GM12872 (cell line): Measurements from ENCODE around the gene MBD3.

Source experiments
- TF ChIP-seq, protein P1 (sequence below): IDR thresholded peaks from 3 replicates; pipeline ENCODE4 v1.5.1; 2011; ENCODE audit warnings: low read depth, mild to moderate bottlenecking, low read length, moderate library complexity; ENCODE audit not compliant: insufficient read depth

The MBD3 gene

DNA sequence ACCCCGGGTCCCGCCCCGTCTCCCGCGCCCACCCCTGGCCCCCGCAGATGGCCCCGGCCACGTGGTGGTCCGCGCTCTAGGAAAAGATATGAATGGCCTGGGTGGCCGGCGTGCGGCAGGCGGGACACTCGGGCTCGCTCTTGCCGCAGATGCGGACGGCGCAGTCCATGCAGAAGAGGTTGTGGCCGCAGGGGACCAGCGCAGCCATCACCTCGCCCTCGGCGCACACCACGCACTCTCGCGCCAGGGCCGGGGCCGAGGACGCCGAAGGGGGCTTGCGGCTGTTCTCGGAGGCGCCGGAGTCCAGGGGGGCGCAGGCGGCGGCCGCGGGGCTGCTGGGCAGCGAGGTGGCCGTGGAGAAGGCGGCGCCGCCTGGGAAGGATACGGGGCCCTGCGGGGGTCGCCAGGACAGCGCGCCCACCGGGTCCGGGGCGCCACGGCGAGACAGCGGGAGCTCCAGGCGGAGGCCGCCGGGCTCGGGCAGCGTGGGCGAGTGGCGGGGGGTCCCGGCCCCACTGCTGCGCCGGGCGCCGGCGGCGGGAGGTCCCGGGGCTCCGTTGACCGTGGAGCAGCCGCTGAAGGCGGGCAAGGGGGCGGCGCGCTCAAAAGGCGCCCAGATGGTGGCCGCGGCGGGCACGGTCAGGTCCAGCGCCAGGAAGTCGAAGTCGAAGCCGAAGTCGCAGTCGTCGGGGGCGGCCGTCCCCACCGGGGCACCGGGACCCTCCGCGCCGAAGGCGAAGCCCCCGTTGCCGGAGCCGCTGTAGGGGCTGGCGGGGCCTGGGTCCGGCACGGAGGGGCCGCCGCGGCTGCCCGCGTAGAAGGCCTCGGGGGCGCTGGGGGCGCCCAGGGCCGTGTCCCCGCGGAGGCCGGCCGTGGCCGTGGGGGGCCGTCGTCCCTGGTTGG is 36.9 kb downstream of the MBD3 start:
- TF ChIP-seq, protein P1, sequence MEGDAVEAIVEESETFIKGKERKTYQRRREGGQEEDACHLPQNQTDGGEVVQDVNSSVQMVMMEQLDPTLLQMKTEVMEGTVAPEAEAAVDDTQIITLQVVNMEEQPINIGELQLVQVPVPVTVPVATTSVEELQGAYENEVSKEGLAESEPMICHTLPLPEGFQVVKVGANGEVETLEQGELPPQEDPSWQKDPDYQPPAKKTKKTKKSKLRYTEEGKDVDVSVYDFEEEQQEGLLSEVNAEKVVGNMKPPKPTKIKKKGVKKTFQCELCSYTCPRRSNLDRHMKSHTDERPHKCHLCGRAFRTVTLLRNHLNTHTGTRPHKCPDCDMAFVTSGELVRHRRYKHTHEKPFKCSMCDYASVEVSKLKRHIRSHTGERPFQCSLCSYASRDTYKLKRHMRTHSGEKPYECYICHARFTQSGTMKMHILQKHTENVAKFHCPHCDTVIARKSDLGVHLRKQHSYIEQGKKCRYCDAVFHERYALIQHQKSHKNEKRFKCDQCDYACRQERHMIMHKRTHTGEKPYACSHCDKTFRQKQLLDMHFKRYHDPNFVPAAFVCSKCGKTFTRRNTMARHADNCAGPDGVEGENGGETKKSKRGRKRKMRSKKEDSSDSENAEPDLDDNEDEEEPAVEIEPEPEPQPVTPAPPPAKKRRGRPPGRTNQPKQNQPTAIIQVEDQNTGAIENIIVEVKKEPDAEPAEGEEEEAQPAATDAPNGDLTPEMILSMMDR = no peak

DNA sequence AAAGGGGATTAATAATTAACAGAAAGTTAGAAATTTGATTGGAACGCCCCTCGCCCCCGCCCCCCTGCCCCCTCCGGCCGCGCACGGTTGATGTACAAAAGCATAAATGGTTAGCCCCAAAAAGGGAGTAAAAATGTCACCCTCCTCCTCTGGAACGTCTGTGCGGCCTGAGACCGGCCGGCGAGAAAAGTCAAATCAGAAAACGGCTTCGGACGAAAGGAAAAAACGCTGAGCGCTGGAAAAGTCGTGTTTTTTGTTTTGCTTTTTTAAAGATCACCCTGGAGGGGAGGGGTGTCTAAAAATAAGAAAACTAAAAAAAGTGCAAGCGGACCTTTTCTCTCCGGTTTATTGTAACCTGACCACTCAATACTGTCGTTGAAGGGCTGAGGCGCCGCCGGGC is 37.7 kb downstream of the MBD3 start:
- TF ChIP-seq, protein P1 = no peak

DNA sequence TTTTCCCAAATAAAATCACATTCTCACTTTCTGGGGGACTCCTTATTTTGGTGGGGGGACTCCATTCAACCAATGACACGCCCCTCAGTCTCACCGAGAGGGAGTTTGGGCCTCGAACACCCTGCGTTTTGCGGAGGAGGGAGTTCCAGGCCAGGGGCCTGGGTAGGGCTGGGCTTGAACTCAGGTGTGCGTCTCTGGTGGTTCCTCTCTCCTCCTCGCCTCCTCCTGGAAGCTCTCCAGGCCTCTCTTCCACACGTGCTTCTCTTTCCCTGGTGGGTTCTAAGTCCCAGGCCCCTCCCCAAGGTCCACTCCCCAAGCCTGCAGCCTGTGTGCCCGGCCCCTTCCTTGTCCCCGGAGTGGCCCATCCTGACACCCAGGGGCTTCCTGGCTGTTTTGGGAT is 39.2 kb downstream of the MBD3 start:
- TF ChIP-seq, protein P1 = no peak

DNA sequence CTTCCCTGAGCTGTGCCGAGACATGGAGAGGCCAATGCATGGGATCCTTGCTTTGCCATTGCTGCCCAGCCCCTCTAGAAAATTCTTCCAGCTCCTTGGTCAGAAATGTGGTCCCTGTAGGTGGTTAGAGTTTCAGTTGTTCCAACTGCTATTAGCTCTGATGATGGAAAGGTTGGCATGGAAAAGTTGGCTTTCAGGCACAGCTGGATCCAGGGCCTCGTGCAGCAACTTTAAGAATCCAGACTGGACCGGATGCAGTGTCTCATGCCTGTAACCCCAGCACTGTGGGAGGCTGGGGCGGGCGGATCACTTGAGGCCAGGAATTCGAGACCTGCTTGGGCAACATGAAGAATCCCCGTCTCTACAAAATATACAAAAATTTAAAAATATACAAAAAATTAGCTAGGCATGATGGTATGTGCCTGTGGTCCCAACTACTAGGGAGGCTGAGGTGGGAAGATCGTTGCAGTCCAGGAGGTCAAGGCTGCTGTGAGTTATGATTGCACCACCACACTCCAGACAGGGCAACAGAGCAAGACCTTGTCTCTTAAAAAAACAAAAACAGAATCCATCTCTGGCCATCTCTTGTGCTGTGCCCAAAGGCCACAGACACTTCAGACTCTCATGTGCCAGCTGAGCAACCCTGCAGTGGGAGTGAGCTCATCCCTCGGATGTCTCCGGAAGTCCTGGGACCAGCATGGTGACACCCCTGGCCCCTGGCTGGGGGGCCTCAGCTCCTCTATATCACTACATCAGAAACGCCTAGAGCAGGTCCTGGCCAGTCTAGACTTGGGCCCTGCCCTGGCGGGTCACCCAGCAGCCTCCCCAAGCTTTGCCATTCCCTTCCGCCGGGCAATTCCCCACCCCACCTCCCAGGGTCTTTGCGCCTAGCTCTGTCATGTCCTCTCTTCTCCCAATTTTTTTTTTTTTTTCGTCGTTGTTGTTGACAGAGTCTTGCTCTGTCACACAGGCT is 41.3 kb downstream of the MBD3 start:
- TF ChIP-seq, protein P1 = no peak

DNA sequence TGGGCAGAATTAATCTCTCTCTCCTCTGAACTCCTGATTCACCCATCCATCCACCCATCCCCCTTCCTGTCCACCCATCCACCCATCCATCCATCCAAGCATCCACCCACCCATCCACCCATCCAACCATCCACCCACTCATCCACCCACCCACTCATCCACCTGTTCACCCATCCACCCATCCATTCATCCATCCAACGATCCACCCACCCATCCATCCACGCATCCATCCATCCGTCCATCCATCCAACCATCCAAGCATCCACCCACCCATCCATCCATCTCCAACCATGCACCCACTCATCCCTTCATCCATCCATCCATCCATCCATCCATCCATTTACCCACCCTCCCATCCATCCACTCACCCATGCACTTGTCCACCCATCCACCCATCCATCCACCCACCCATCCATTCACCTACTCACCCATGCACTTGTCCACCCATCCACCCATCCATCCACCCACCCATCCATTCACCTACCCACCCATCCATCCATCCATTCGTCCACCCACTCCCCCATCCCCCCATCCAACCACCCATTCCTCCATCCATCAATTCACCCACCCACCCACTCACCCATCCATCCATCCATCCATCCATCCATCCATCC is 43.2 kb downstream of the MBD3 start:
- TF ChIP-seq, protein P1 = no peak

DNA sequence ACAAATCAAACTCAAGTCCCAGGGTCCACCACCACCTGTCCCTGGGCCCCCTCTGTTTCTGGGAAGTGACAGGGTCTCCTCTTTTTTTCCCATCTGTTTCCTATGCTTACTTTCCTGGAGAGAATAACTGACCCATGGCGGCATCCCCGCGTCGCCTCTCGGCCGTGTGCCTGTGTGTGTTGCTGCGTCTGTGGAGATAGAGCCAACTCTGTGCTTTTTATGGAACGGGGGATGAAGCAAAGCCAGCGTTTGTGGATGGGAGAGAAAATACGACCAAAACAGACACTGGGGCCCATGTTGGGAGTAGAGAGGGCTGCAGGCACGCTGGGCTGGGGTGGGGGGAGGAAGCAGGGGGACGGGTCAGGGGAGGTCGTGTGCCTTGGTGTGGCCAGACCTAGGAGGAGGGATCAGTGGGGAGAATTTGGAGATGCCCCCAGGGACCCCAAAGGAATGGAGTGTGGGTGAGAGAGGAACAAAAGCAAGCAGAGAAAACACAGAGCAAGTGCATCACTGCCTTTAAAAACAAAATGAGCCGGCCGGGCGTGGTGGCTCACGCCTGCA is 52.2 kb downstream of the MBD3 start:
- TF ChIP-seq, protein P1 = no peak
